Gastrocnemius medialis (tissue), 4 donors: ENCODE measurements around the gene SH3RF1. TPM values are rescaled to one million over a fixed set of nuclear protein-coding genes. Genes with fewer than 3 reads are reported as not detected.
A peak's percentile ranks its signal among the peaks of the same experiment; 100 is the strongest.

Source experiments
- ATAC-seq, 2 donors: fragments of 150-250 bp; one replicate each; pipeline ENCODE4 v1.9.1; 2016
- DNase-seq, 2 donors: peaks; one replicate each; pipeline ENCODE4 v3.0.0-alpha.2; 2019
- H3K27ac ChIP-seq, 4 donors: fragments of 200-600 bp; sonication (generic); 1 replicate in 1 of 4; 2 replicates in 3 of 4; pipeline ENCODE4 v1.5.1; 2016 to 2018; ENCODE audit warnings: mild to moderate bottlenecking in 2 of 4, moderate library complexity in 1 of 4
- H3K27me3 ChIP-seq, 3 donors: fragments of 200-600 bp; sonication (generic) in 2 of 3; 1 replicate in 1 of 3; 2 replicates in 2 of 3; pipeline versions ENCODE4 v1.5.1 to v1.6.0; 2016 to 2019; ENCODE audit warnings: mild to moderate bottlenecking in 1 of 3, moderate library complexity in 1 of 3
- H3K36me3 ChIP-seq, 2 donors: fragments of 200-600 bp; sonication (generic) in 1 of 2; one replicate each; pipeline ENCODE4 v1.5.1; 2017 to 2018
- H3K4me1 ChIP-seq, 2 donors: fragments of 200-600 bp; sonication (generic) in 1 of 2; one replicate each; pipeline ENCODE4 v1.5.1; 2016 to 2017; ENCODE audit warnings: mild to moderate bottlenecking in 2 of 2
- H3K4me3 ChIP-seq, 4 donors: fragments of 200-600 bp; sonication (generic) in 3 of 4; 1 replicate in 1 of 4; 2 replicates in 3 of 4; pipeline ENCODE4 v1.5.1; 2016 to 2019; ENCODE audit warnings: mild to moderate bottlenecking in 2 of 4
- H3K9me3 ChIP-seq, 3 donors: fragments of 200-600 bp; sonication (generic) in 2 of 3; 1 replicate in 1 of 3; 2 replicates in 2 of 3; pipeline ENCODE4 v1.5.1; 2016 to 2019
- POLR2A ChIP-seq, 2 donors: fragments of 450-650 bp; IDR thresholded peaks; one replicate each; pipeline ENCODE4 v1.6.1; 2017; ENCODE audit warnings: antibody characterized with exemption in 2 of 2, mild to moderate bottlenecking in 2 of 2, moderate library complexity in 2 of 2
- in situ Hi-C, 4 donors: fragments of 200-750 bp; cut with MboI; loops; one replicate each; pipeline versions ENCODE4 v1.15.0 to v1.8.0; 2017; ENCODE audit warnings: low sequenced_read_pairs in 4 of 4
- intact Hi-C: fragments of 100-400 bp; cut with DNase I; formaldehyde crosslinking; loops from one replicate; pipeline ENCODE4 v1.15.1; 2023; ENCODE audit warnings: low total_unique reads
- total RNA-seq, 4 donors: library from RNA; depleted of rRNA; stranded (reverse); fragments of >200 nt; gene quantifications; one replicate each; pipeline versions ENCODE4 v1.1.0 to v1.2.3, GENCODE V29; 2016
- TF ChIP-seq, protein P1 (sequence below), 5 experiments: fragments of 450-650 bp in 3 of 5; fragments of 200-600 bp in 2 of 5; sonication (generic) in 2 of 5; IDR thresholded peaks in 4 of 5; conservative IDR thresholded peaks in 1 of 5; 1 replicate in 4 of 5; 2 replicates in 1 of 5; pipeline ENCODE4 v1.5.1; 2016 to 2019; ENCODE audit warnings: antibody characterized with exemption in 5 of 5, mild to moderate bottlenecking in 3 of 5, moderate library complexity in 3 of 5

SH3RF1 gene
- total RNA-seq, 4 donors from 2014 or later, result 12.6 to 27.0 (median 13.4) TPM

DNA sequence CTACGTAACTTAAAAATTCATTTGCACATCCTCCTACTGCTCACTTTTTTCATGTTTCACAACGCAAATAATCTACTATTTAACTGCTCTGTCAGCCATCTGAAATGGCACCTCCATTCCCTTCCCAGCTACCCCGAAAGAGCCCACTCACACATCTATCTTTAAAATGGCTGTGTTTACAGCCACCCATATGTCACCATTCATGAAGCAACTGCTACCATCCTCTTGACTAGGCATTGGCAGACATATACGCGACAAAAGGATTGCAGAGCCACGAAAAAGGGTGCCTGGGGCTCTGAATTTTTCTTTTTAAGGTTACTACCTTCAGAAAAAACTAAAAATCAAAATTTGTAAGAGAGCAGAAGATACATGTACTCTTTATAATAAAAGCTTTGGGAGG is 11.5 kb downstream of the SH3RF1 start:
- in situ Hi-C loops, result loop anchor here in 1 of 4 donors (25.0 kb wide), 1 partner anchor 247 kb away; the partner anchor contains the start of gene CBR4
- intact Hi-C loops, result no loop called here
- Histone ChIP-seq H3K36me3 (peaks cover 0 to 6% of the 10 kb centered on the region in 2 donors), H3K27me3 (no peaks in the 10 kb centered on the region), H3K9me3 (no peaks in the 10 kb centered on the region), H3K4me1 (peaks cover 11 to 21% of the 10 kb centered on the region in 2 donors), H3K4me3 (no peak overlapping the region), H3K27ac (no peak overlapping the region)
- ATAC-seq, result no peak
- TF ChIP-seq, protein P1, sequence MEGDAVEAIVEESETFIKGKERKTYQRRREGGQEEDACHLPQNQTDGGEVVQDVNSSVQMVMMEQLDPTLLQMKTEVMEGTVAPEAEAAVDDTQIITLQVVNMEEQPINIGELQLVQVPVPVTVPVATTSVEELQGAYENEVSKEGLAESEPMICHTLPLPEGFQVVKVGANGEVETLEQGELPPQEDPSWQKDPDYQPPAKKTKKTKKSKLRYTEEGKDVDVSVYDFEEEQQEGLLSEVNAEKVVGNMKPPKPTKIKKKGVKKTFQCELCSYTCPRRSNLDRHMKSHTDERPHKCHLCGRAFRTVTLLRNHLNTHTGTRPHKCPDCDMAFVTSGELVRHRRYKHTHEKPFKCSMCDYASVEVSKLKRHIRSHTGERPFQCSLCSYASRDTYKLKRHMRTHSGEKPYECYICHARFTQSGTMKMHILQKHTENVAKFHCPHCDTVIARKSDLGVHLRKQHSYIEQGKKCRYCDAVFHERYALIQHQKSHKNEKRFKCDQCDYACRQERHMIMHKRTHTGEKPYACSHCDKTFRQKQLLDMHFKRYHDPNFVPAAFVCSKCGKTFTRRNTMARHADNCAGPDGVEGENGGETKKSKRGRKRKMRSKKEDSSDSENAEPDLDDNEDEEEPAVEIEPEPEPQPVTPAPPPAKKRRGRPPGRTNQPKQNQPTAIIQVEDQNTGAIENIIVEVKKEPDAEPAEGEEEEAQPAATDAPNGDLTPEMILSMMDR (IDR thresholded peaks at IDR 0.05 in 4 of 5, conservative IDR thresholded peaks at IDR 0.05 in 1 of 5), result no peak
- TF ChIP-seq POLR2A (IDR thresholded peaks at IDR 0.05), result no peak
- no peak for DNase-seq

DNA sequence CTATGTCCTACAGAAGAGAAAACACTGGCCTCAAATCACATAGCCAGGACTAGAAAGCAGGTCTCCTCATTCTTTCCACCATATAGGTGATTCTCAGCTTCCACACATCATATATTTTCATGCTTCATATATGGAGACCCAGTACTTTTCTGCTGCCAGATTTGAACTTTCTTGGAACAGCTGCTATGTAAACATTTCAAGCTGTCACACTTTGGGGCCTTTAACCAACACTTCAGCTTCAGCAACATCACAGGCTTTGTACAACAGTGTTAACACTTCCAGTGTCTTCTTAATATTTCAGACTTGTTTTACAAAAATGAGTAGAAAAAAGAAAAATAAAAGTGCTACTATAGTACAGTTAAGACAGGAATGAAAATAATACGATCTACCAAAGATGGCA is 12.6 kb downstream of the SH3RF1 start:
- in situ Hi-C loops (loop anchor here in 1 of 4 donors (25.0 kb wide), 1 partner anchor 246 kb away; the partner anchor contains the start of gene CBR4), intact Hi-C loops (no loop called here)
- Histone ChIP-seq H3K4me3 (no peak overlapping the region), H3K27ac (no peak overlapping the region), H3K4me1 (peaks cover 10 to 23% of the 10 kb centered on the region in 2 donors), H3K27me3 (no peaks in the 10 kb centered on the region), H3K9me3 (no peaks in the 10 kb centered on the region), H3K36me3 (no peaks in the 10 kb centered on the region)
- ATAC-seq (no peak), DNase-seq (no peak)
- no peak for TF ChIP-seq POLR2A (IDR thresholded peaks at IDR 0.05)
- TF ChIP-seq, protein P1 (IDR thresholded peaks at IDR 0.05 in 4 of 5, conservative IDR thresholded peaks at IDR 0.05 in 1 of 5), result no peak

DNA sequence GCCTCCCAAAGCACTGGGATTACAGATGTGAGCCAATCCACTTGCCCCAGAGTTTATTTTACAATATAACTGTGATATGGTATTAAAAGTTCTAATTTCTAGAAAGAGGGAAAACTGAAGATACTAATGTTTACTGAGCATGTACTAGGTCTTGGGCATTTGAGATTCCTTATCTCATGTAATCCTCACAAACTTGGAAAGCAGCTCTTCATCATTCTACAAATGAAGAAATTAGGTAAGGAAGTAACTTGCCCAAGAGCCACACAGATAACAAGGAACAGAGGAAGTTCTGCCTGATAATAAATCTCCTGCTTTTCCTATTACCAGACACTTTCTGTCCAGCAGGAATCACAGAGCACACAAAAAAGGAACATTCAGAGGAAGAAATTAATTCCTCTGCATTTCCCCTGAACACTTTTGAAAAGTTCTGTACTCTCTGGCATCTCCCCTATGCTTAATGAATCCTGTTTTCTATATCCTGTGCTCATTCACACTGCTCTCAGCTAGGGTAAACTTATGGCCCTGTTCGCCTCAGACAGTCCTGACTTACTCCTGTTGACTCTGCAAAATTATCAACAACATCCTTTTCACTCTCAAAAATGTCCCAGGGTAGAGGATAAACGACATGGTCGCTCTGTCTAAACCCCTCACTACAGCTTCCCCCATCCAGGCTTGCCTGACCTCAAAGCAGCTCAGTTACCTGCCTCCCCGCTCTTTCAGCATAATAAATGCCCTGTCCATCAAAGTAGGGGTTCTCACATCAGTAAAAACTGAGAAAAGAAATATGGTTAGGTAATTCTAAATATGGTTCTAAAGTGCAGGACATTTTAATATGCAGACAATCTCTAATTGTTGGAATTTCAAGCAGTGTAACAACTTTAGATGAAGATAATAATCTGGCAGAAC is 13.6 kb downstream of the SH3RF1 start:
- Histone ChIP-seq H3K36me3 (no peaks in the 10 kb centered on the region), H3K4me3 (no peak overlapping the region), H3K4me1 (peaks cover 20 to 31% of the 10 kb centered on the region in 2 donors), H3K9me3 (no peaks in the 10 kb centered on the region), H3K27me3 (no peaks in the 10 kb centered on the region), H3K27ac (peak overlapping the region in 2 of 4 donors; percentile 14 to 17)
- in situ Hi-C loops, result loop anchor here in 1 of 4 donors (25.0 kb wide), 1 partner anchor 245 kb away; the partner anchor contains the start of gene CBR4
- ATAC-seq (no peak), DNase-seq (no peak)
- no peak for TF ChIP-seq POLR2A (IDR thresholded peaks at IDR 0.05)
- TF ChIP-seq, protein P1 (IDR thresholded peaks at IDR 0.05 in 4 of 5, conservative IDR thresholded peaks at IDR 0.05 in 1 of 5), result no peak
- intact Hi-C loops, result no loop called here

DNA sequence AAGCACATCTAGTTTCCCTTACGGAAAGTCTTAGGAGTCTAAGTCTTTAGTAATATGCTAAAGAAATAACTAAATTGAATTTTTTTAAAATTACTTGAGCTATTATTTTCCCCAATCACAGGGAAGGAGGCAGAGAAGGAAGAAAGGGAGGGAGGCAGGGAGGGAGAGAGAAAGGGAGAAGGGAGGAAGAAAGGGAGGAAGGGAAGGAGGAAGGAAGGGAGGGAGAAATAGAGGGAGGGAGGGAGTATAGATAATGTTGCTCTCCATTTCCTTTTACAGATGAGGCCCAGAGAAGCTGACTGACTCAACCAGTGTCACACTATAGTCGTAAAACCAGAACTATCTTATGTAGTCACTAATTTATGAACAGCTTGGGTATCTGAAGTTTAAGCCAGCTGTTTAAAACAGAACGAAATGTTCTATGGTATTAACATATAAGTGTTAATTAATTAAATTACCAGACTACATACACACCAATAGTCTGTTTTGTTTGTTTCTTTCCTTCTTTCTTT is 14.6 kb downstream of the SH3RF1 start:
- no peaks in the 10 kb centered on the region for H3K36me3 ChIP-seq
- TF ChIP-seq, protein P1 (IDR thresholded peaks at IDR 0.05 in 4 of 5, conservative IDR thresholded peaks at IDR 0.05 in 1 of 5), result no peak
- TF ChIP-seq POLR2A (IDR thresholded peaks at IDR 0.05), result no peak
- no peak for DNase-seq
- H3K27ac ChIP-seq, result peak overlapping the region in 1 of 4 donors; percentile 14
- no peak overlapping the region for H3K4me3 ChIP-seq
- in situ Hi-C loops (loop anchor here in 1 of 4 donors (25.0 kb wide), 1 partner anchor 244 kb away; the partner anchor contains the start of gene CBR4), intact Hi-C loops (no loop called here)
- no peak for ATAC-seq
- H3K9me3 ChIP-seq, result no peaks in the 10 kb centered on the region
- no peaks in the 10 kb centered on the region for H3K27me3 ChIP-seq
- H3K4me1 ChIP-seq, result peaks cover 28 to 39% of the 10 kb centered on the region in 2 donors
